H9 (cell line): Measurements from ENCODE around the gene RERE. TPM values are rescaled to one million over a fixed set of nuclear protein-coding genes. Genes with fewer than 3 reads are reported as not detected.

Experiments used
- DNase-seq: peaks from one replicate; pipeline ENCODE4 v3.0.0-alpha.2; 2017
- H2AFZ ChIP-seq: one replicate; pipeline ENCODE4 v1.6.1; 2013; ENCODE audit warnings: mild to moderate bottlenecking, low read length, control low read depth, moderate library complexity
- H2AK5ac ChIP-seq: 2 replicates; pipeline ENCODE4 v1.6.1; 2013; ENCODE audit warnings: low read length, control low read depth, mixed read lengths; ENCODE audit not compliant: insufficient read length
- H2BK120ac ChIP-seq: one replicate; pipeline ENCODE4 v1.6.1; 2013; ENCODE audit warnings: low read depth, mild to moderate bottlenecking, low read length, control low read depth, inconsistent platforms; ENCODE audit not compliant: poor library complexity, severe bottlenecking
- H2BK12ac ChIP-seq: 2 replicates; pipeline ENCODE4 v1.6.1; 2013; ENCODE audit warnings: low read length, control low read depth, mixed read lengths, low read depth; ENCODE audit not compliant: insufficient read length
- H2BK15ac ChIP-seq: 2 replicates; pipeline ENCODE4 v1.6.1; 2013; ENCODE audit warnings: low read depth, low read length, control low read depth
- H2BK20ac ChIP-seq: one replicate; pipeline ENCODE4 v1.6.1; 2013; ENCODE audit warnings: low read depth, mild to moderate bottlenecking, low read length, control low read depth, inconsistent platforms; ENCODE audit not compliant: poor library complexity, severe bottlenecking
- H2BK5ac ChIP-seq: 2 replicates; pipeline ENCODE4 v1.6.1; 2013; ENCODE audit warnings: low read length, control low read depth, mixed read lengths; ENCODE audit not compliant: insufficient read length
- H3K14ac ChIP-seq: 2 replicates; pipeline ENCODE4 v1.6.1; 2013; ENCODE audit warnings: low read length, control low read depth; ENCODE audit not compliant: insufficient read depth
- H3K18ac ChIP-seq: 2 replicates; pipeline ENCODE4 v1.6.1; 2013; ENCODE audit warnings: low read depth, mild to moderate bottlenecking, mixed read lengths, low read length, control low read depth; ENCODE audit not compliant: insufficient read length
- H3K23ac ChIP-seq: 2 replicates; pipeline ENCODE4 v1.6.1; 2013; ENCODE audit warnings: low read length, control low read depth, mixed read lengths, low read depth; ENCODE audit not compliant: insufficient read length
- H3K23me2 ChIP-seq: 2 replicates; pipeline ENCODE4 v1.6.1; 2013; ENCODE audit warnings: low read depth, mild to moderate bottlenecking, mixed read lengths, low read length, control low read depth; ENCODE audit not compliant: insufficient read length, poor library complexity, severe bottlenecking
- H3K27ac ChIP-seq: 2 replicates; pipeline ENCODE4 v1.5.1; 2013; ENCODE audit warnings: low read length, control low read depth, mixed read lengths, low read depth; ENCODE audit not compliant: insufficient read length
- H3K27me3 ChIP-seq: 2 replicates; pipeline ENCODE4 v1.6.1; 2013; ENCODE audit warnings: low read length, control low read depth, inconsistent platforms; ENCODE audit not compliant: insufficient read depth
- H3K4ac ChIP-seq: 2 replicates; pipeline ENCODE4 v1.6.1; 2013; ENCODE audit warnings: low read depth, mild to moderate bottlenecking, control low read depth, inconsistent platforms, low read length, moderate library complexity
- H3K4me1 ChIP-seq: 2 replicates; pipeline ENCODE4 v1.6.1; 2013; ENCODE audit warnings: low read length, control low read depth, inconsistent platforms; ENCODE audit not compliant: insufficient read depth
- H3K4me2 ChIP-seq: 2 replicates; pipeline ENCODE4 v1.6.1; 2013; ENCODE audit warnings: low read length, control low read depth, mixed read lengths; ENCODE audit not compliant: insufficient read length, insufficient read depth
- H3K56ac ChIP-seq: 2 replicates; pipeline ENCODE4 v1.6.1; 2013; ENCODE audit warnings: low read depth, mild to moderate bottlenecking, mixed read lengths, low read length, control low read depth; ENCODE audit not compliant: insufficient read length
- H3K79me1 ChIP-seq: 2 replicates; pipeline ENCODE4 v1.6.1; 2013; ENCODE audit warnings: low read depth, mild to moderate bottlenecking, moderate library complexity, low read length, control low read depth, inconsistent platforms; ENCODE audit not compliant: insufficient read depth, poor library complexity, severe bottlenecking
- H3K79me2 ChIP-seq: 2 replicates; pipeline ENCODE4 v1.6.1; 2013; ENCODE audit warnings: low read length, control low read depth, inconsistent platforms; ENCODE audit not compliant: insufficient read depth
- H3K9ac ChIP-seq: 2 replicates; pipeline ENCODE4 v1.6.1; 2013; ENCODE audit warnings: low read length, control low read depth, mixed read lengths; ENCODE audit not compliant: insufficient read length; ENCODE audit errors: extremely low read depth
- H3K9me3 ChIP-seq: one replicate; pipeline ENCODE4 v1.6.1; 2013; ENCODE audit warnings: low read depth, low read length, inconsistent platforms; ENCODE audit not compliant: control insufficient read depth
- H3T11ph ChIP-seq: one replicate; pipeline ENCODE4 v1.6.1; 2013; ENCODE audit warnings: mild to moderate bottlenecking, low read length, control low read depth, inconsistent platforms
- H4K20me1 ChIP-seq: one replicate; pipeline ENCODE4 v1.6.1; 2013; ENCODE audit not compliant: control insufficient read depth, insufficient read length, insufficient read depth
- H4K5ac ChIP-seq: 2 replicates; pipeline ENCODE4 v1.6.1; 2013; ENCODE audit warnings: low read depth, mild to moderate bottlenecking, mixed read lengths, low read length, control low read depth; ENCODE audit not compliant: insufficient read length
- H4K8ac ChIP-seq: replicated peaks from 2 replicates; pipeline ENCODE4 v1.6.1; 2013; ENCODE audit warnings: low read length, control low read depth, mixed read lengths, low read depth; ENCODE audit not compliant: insufficient read length
- H4K91ac ChIP-seq: 2 replicates; pipeline ENCODE4 v1.6.1; 2013; ENCODE audit warnings: low read depth, mild to moderate bottlenecking, moderate library complexity, mixed read lengths, low read length, control low read depth; ENCODE audit not compliant: insufficient read length
- H3K27ac Mint-ChIP-seq, 3 experiments: 2 replicates in 2 of 3; 3 replicates in 1 of 3; pipeline ENCODE4 v1.8.0; 2020 to 2021; ENCODE audit warnings: mixed read lengths in 3 of 3, mild to moderate bottlenecking in 1 of 3, moderate library complexity in 1 of 3
- H3K27me3 Mint-ChIP-seq: 2 replicates; pipeline ENCODE4 v1.8.0; 2021; ENCODE audit warnings: low read depth, mild to moderate bottlenecking, moderate library complexity, mixed read lengths
- H3K36me3 Mint-ChIP-seq, 3 experiments: 2 replicates in 2 of 3; 3 replicates in 1 of 3; pipeline ENCODE4 v1.8.0; 2020 to 2021; ENCODE audit warnings: low read depth in 3 of 3, mixed read lengths in 3 of 3; ENCODE audit not compliant: insufficient read depth in 1 of 3
- H3K4me1 Mint-ChIP-seq, 2 experiments: 2 replicates each; pipeline ENCODE4 v1.8.0; 2020; ENCODE audit warnings: mixed read lengths in 2 of 2
- H3K4me3 Mint-ChIP-seq, 2 experiments: 2 replicates in 1 of 2; 3 replicates in 1 of 2; pipeline ENCODE4 v1.8.0; 2020 to 2021; ENCODE audit warnings: mild to moderate bottlenecking in 2 of 2, mixed read lengths in 2 of 2, moderate library complexity in 1 of 2
- H3K9me3 Mint-ChIP-seq, 2 experiments: 2 replicates in 1 of 2; 3 replicates in 1 of 2; pipeline ENCODE4 v1.8.0; 2020; ENCODE audit warnings: mild to moderate bottlenecking in 2 of 2, mixed read lengths in 2 of 2, moderate library complexity in 1 of 2
- WGBS: extraction: QIAGEN DNeasy Blood & Tissue Kit; methylation state at CpG from one replicate; pipeline ENCODE4 v1.1.7; 2013; ENCODE audit warnings: missing lambda C conversion rate, low lambda C conversion rate, mixed read lengths; ENCODE audit not compliant: insufficient read length; ENCODE audit errors: extremely low coverage; 5-methylcytosine and 5-hydroxymethylcytosine counted together
- total RNA-seq: library from RNA; stranded (reverse); gene quantifications from 2 replicates; pipeline ENCODE4 v1.2.1, GENCODE V29; 2021
- TF ChIP-seq, protein P1 (sequence below): fragments of 200-600 bp; sonication (generic); conservative IDR thresholded peaks from 3 replicates; pipeline ENCODE4 v1.8.0; 2021; ENCODE audit warnings: antibody characterized with exemption, mild to moderate bottlenecking

The RERE gene
- total RNA-seq, 1 experiment from 2014 or later = 103 TPM

DNA sequence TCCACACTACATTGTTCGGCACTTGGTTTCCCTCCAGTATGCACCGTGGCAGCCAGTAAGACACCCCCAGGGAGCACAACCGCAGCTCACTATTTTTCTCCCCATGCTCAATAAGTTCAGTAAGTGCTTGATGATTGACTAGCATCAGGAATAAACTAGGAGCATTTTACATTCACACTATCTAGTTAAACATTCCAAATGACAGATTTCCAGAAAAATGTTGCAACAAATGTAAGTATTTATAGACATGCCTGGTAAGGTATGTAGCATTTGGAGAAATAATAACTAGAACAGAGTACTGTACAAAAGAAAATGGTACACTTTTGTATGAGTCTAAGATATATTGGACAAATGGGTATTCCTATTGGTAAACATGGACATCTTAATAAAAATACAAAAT is 406.6 kb downstream of the RERE start:
- Histone ChIP-seq H3K27me3 (no peaks in the 10 kb centered on the region), H3K18ac (no peak overlapping the region), H3K4ac (no peak overlapping the region), H2BK5ac (no peak overlapping the region), H3K4me2 (no peak overlapping the region), H3K23ac (no peak overlapping the region), H3K56ac (no peak overlapping the region), H4K91ac (no peak overlapping the region), H3K4me1 (peaks cover 9% of the 10 kb centered on the region; the same call in 1 of the 2 replicates), H2BK120ac (no peak overlapping the region), H2BK12ac (no peak overlapping the region), H3K9me3 (no peaks in the 10 kb centered on the region), H4K20me1 (no peaks in the 10 kb centered on the region), H3T11ph (no peak overlapping the region), H4K5ac (no peak overlapping the region), H4K8ac (no peak overlapping the region), H3K14ac (no peak overlapping the region), H3K27ac (no peak overlapping the region), H3K9ac (no peak overlapping the region), H2BK20ac (no peak overlapping the region), H3K79me1 (peaks cover 5% of the 10 kb centered on the region), H3K79me2 (peaks cover 9% of the 10 kb centered on the region; the same call in 1 of the 2 replicates), H2BK15ac (no peak overlapping the region), H2AFZ (no peak overlapping the region), H2AK5ac (no peak overlapping the region), H3K23me2 (no peaks in the 10 kb centered on the region)
- peak overlapping the region in 2 of 3 experiments; percentile 56 to 67; a peak in 2 of 7 replicates for H3K27ac Mint-ChIP-seq
- H3K9me3 Mint-ChIP-seq = no peaks in the 10 kb centered on the region; a peak in 1 of 5 replicates
- H3K4me1 Mint-ChIP-seq = peaks cover 56 to 59% of the 10 kb centered on the region in 2 experiments
- TF ChIP-seq, protein P1, sequence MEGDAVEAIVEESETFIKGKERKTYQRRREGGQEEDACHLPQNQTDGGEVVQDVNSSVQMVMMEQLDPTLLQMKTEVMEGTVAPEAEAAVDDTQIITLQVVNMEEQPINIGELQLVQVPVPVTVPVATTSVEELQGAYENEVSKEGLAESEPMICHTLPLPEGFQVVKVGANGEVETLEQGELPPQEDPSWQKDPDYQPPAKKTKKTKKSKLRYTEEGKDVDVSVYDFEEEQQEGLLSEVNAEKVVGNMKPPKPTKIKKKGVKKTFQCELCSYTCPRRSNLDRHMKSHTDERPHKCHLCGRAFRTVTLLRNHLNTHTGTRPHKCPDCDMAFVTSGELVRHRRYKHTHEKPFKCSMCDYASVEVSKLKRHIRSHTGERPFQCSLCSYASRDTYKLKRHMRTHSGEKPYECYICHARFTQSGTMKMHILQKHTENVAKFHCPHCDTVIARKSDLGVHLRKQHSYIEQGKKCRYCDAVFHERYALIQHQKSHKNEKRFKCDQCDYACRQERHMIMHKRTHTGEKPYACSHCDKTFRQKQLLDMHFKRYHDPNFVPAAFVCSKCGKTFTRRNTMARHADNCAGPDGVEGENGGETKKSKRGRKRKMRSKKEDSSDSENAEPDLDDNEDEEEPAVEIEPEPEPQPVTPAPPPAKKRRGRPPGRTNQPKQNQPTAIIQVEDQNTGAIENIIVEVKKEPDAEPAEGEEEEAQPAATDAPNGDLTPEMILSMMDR = no peak
- no peak overlapping the region; a peak in 1 of 5 replicates for H3K4me3 Mint-ChIP-seq
- H3K27me3 Mint-ChIP-seq = no peaks in the 10 kb centered on the region
- DNase-seq = no peak
- H3K36me3 Mint-ChIP-seq = peaks cover 16 to 21% (median 18%) of the 10 kb centered on the region in 3 experiments
- no CpG with 5 or more reads among the region's 3 CpGs for WGBS
